Epithelial cell of proximal tubule (primary cell): ENCODE data around the gene MED25. TPM values are rescaled to one million over a fixed set of nuclear protein-coding genes. Genes with fewer than 3 reads are reported as not detected.

Source experiments
- DNase-seq: peaks from one replicate; pipeline ENCODE4 v3.0.0-alpha.2; 2011; ENCODE audit warnings: low read depth
- H3K4me3 ChIP-seq: 2 replicates; pipeline ENCODE4 v1.5.1; 2011; ENCODE audit warnings: low read depth, mild to moderate bottlenecking, low read length
- total RNA-seq: library from RNA; depleted of rRNA; stranded (reverse); fragments of >200 nt; gene quantifications from 2 replicates; pipeline ENCODE4 v1.2.3, GENCODE V29; 2015
- TF ChIP-seq, protein P1 (sequence below): conservative IDR thresholded peaks from 2 replicates; pipeline ENCODE4 v1.5.1; 2012; ENCODE audit warnings: low read depth, mild to moderate bottlenecking, low read length

Gene MED25
- total RNA-seq, 1 donor from 2014 or later = 34.8 TPM

DNA sequence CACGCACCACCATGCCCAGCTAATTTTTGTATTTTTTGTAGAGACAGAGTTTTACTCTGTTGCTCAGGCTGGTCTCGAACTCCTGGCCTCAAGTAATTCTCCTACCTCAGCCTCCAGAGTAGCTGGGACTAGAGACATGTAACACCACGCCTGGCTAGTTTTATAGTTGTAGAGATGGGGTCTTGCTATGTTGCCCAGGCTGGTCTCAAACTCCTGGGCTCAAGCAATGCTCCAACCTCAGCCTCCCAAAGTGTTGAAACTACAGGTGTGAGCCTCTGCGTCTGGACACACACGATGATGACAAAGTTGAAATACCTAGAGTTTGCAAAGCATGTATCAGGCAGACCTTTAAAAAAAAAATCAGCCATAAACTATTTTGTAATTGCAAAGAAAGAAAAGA, 28.3 kb downstream of the MED25 start:
- TF ChIP-seq, protein P1, sequence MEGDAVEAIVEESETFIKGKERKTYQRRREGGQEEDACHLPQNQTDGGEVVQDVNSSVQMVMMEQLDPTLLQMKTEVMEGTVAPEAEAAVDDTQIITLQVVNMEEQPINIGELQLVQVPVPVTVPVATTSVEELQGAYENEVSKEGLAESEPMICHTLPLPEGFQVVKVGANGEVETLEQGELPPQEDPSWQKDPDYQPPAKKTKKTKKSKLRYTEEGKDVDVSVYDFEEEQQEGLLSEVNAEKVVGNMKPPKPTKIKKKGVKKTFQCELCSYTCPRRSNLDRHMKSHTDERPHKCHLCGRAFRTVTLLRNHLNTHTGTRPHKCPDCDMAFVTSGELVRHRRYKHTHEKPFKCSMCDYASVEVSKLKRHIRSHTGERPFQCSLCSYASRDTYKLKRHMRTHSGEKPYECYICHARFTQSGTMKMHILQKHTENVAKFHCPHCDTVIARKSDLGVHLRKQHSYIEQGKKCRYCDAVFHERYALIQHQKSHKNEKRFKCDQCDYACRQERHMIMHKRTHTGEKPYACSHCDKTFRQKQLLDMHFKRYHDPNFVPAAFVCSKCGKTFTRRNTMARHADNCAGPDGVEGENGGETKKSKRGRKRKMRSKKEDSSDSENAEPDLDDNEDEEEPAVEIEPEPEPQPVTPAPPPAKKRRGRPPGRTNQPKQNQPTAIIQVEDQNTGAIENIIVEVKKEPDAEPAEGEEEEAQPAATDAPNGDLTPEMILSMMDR = no peak
- no peak overlapping the region for H3K4me3 ChIP-seq
- no peak for DNase-seq

DNA sequence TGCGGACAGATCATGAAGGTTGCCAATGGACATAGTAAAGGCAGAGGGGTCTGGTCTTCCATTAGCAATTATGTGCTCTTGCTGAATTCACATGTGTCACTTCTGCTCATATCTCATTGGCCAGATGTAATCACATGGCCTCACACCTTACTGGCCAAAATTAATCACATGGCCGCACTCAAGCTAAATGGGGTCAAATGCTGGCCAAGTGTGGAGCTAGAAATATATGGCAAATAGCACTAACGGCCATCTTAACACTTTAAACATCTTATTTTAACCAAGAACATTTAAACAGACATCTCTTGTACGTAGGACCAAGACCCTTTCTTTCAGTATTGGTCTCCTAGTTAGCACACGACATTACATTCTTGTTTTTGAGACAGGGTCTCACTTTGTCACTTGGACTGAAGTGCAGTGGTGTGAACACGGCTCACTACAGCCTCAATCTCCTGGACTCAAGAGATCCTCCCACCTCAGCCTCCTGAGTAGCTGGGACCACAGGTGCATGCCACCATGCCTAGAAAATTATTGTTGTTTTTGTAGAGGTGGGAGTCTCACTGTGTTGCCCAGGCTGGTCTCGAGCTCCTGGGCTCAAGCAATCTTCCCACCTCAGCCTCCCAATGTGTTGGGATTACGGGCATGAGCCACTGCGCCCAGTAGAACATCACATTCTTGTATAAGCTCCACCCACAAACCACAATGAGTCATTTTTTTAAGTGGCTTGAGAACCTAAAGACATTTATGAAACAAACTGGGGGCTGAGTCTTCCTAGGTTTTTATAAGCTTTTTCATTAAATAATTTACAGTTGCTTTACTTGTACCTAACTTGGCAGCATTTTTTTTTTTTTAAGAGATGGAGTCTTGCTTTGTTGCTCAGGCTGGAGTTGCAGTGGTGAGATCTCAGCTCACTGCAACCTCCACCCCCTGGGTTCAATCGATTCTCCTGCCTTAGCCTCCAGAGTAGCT, 29.9 kb downstream of the MED25 start:
- TF ChIP-seq, protein P1 = no peak
- DNase-seq = peak; percentile 40

DNA sequence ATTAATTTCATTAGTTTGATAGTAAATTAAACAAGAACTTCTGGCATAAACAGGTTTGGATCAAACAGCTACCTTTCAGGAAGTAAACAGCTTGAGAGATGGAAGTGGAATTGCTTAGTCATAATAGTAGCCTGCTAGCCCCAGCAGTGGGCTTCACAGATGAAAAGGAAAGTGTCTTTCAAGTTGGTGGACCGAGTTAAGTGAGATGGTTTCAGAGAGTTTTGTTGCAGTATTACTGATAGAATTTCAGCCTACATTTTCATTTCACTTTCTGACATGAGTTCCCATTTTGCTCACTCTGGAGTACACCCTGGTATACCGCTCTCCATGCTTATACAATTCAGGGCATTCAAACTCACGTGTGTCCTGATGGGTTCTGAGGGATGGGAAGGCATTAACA, 30.8 kb downstream of the MED25 start:
- TF ChIP-seq, protein P1 = no peak
- DNase-seq = no peak
- H3K4me3 ChIP-seq = no peak overlapping the region

More for the DNA sequence above, 29.9 kb downstream of the MED25 start:
- H3K4me3 ChIP-seq = no peak overlapping the region

DNA sequence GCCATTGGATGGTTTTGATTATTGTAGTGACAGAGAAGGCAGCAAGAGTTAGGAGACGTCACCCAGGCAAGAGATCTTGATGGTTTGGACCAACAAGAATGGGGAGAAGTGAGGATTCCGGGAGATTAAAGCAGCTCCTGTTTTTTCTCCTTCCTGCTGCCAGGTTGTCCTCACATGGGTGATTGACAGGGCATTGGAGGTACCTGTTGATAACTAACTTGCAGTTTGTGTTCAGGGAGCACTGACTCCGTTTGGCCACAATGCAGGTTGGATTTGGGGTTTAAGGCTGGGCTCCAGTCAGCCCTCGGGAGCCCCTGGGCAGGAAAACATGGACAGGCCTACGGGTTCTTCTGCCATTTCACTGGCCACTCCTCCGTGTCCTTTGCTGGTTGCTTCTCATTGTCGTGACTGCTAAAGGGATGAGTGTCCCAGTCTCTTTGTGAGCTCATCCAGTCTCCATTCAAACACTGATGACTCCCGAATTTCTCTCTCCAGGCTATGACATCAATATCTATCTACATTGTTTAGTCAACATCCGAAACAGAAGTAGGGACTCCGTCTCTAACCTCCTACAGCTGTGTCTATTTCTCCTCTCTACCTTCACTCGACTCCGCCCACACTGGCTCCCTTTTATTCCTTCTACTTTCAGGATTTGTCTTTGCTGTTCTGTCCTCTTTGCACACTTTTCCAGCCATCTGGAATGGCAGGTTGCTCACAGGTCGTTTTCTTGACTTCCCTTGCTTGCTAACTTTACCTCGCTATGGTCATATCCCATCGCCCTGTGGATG, 31.5 kb downstream of the MED25 start:
- H3K4me3 ChIP-seq = peak overlapping the region; percentile 84
- TF ChIP-seq, protein P1 = no peak
- DNase-seq = no peak

DNA sequence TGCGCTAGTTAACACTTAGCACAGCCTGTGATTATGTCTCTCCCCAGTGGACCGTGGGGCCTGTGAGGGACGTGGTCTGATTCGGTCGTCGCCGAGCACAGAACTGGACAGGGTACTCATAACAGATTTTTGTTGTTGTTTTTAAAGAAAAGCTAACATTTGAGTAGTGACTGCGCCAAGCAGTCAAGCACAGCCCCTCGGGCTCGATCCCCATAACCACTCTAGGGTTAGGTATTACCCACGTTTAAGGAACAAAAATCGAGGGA, 32.1 kb downstream of the MED25 start:
- DNase-seq = no peak
- TF ChIP-seq, protein P1 = no peak

DNA sequence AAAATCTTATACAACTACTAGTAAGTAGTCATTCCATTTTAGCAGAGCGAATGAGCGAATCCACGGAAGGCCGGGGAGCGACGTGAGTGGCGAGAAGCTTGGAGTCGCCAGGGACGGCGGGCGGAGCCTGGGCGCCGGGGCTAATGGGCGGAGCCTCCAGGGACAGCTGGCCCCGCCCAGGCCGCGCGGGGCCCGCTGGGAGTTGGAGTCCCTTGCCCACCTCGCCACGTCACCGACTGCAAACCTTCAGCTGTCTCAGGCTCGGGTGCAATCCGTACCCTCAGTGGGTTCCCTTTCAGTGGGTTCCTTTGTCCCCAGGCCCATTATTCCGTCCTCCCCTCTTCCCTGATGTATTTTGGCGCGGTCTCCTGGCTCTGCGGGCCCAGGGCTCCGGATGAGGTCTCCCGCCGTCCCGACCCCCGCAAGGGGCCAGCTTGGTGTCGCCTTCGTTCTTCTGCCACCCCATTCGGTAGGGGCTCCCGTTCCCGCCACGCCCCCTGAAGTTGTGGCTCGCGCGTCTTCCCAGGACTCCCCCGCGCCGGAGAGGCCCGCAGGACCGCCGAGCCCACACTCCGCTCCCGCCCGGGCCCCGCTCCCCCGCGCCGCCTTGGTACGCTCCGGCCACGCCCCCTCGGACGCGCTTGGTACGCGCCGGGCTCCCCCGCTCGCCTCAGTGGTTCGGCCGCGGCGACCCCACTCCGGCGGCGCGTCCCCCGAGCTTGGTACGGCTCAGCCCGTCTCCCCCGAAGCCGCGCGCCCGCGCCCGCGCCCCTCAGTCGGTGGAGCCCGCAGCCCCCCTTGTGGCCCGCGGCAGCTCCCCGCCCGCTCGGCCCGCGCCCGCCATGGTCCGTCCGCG, 32.6 kb downstream of the MED25 start, which contains the start of gene PTOV1:
Gene PTOV1, plus strand, starts transcription at position 673 of the 856 bp plus-strand sequence.
- H3K4me3 ChIP-seq = peak within 1 kb of the TSS; percentile 84
- no peak for DNase-seq
- TF ChIP-seq, protein P1 = no peak

More for the DNA sequence above, 32.1 kb downstream of the MED25 start:
- H3K4me3 ChIP-seq = peak overlapping the region; percentile 84
